Fibroblast of lung (primary cell): ENCODE measurements around the gene SLCO1A2.

Source experiments
- CTCF ChIP-seq, 2 donors: IDR thresholded peaks in 1 of 2; conservative IDR thresholded peaks in 1 of 2; 1 replicate in 1 of 2; 2 replicates in 1 of 2; pipeline ENCODE4 v1.5.1; 2011 to 2012; ENCODE audit warnings: low read length in 2 of 2, control low read depth in 1 of 2, inconsistent platforms in 1 of 2, low read depth in 1 of 2, mild to moderate bottlenecking in 1 of 2
- EZH2 ChIP-seq: IDR thresholded peaks from 2 replicates; pipeline ENCODE4 v1.5.1; 2012; ENCODE audit warnings: low read length, control low read depth, mild to moderate bottlenecking; ENCODE audit errors: missing control alignments

GRCh38 chr12:21296751-21297406, 37.8 kb downstream of the SLCO1A2 start:
- TF ChIP-seq CTCF (conservative IDR thresholded peaks at IDR 0.05 in 1 of 2, IDR thresholded peaks at IDR 0.05 in 1 of 2; ENCODE audit: low read depth in 1 of 2, low read length in 2 of 2) (peak; percentile 71 to 76), EZH2 (no peak)
